H9 (cell line): ENCODE data around the gene SRGAP1. TPM values are rescaled to one million over a fixed set of nuclear protein-coding genes. Genes with fewer than 3 reads are reported as not detected.

Experiments used
- DNase-seq: peaks from one replicate; pipeline ENCODE4 v3.0.0-alpha.2; 2017
- H2AFZ ChIP-seq: one replicate; pipeline ENCODE4 v1.6.1; 2013; ENCODE audit warnings: mild to moderate bottlenecking, low read length, control low read depth, moderate library complexity
- H2AK5ac ChIP-seq: 2 replicates; pipeline ENCODE4 v1.6.1; 2013; ENCODE audit warnings: low read length, control low read depth, mixed read lengths; ENCODE audit not compliant: insufficient read length
- H2BK120ac ChIP-seq: one replicate; pipeline ENCODE4 v1.6.1; 2013; ENCODE audit warnings: low read depth, mild to moderate bottlenecking, low read length, control low read depth, inconsistent platforms; ENCODE audit not compliant: poor library complexity, severe bottlenecking
- H2BK12ac ChIP-seq: 2 replicates; pipeline ENCODE4 v1.6.1; 2013; ENCODE audit warnings: low read length, control low read depth, mixed read lengths, low read depth; ENCODE audit not compliant: insufficient read length
- H2BK15ac ChIP-seq: 2 replicates; pipeline ENCODE4 v1.6.1; 2013; ENCODE audit warnings: low read depth, low read length, control low read depth
- H2BK20ac ChIP-seq: one replicate; pipeline ENCODE4 v1.6.1; 2013; ENCODE audit warnings: low read depth, mild to moderate bottlenecking, low read length, control low read depth, inconsistent platforms; ENCODE audit not compliant: poor library complexity, severe bottlenecking
- H2BK5ac ChIP-seq: 2 replicates; pipeline ENCODE4 v1.6.1; 2013; ENCODE audit warnings: low read length, control low read depth, mixed read lengths; ENCODE audit not compliant: insufficient read length
- H3K14ac ChIP-seq: 2 replicates; pipeline ENCODE4 v1.6.1; 2013; ENCODE audit warnings: low read length, control low read depth; ENCODE audit not compliant: insufficient read depth
- H3K18ac ChIP-seq: 2 replicates; pipeline ENCODE4 v1.6.1; 2013; ENCODE audit warnings: low read depth, mild to moderate bottlenecking, mixed read lengths, low read length, control low read depth; ENCODE audit not compliant: insufficient read length
- H3K23ac ChIP-seq: 2 replicates; pipeline ENCODE4 v1.6.1; 2013; ENCODE audit warnings: low read length, control low read depth, mixed read lengths, low read depth; ENCODE audit not compliant: insufficient read length
- H3K23me2 ChIP-seq: 2 replicates; pipeline ENCODE4 v1.6.1; 2013; ENCODE audit warnings: low read depth, mild to moderate bottlenecking, mixed read lengths, low read length, control low read depth; ENCODE audit not compliant: insufficient read length, poor library complexity, severe bottlenecking
- H3K27ac ChIP-seq: 2 replicates; pipeline ENCODE4 v1.5.1; 2013; ENCODE audit warnings: low read length, control low read depth, mixed read lengths, low read depth; ENCODE audit not compliant: insufficient read length
- H3K27me3 ChIP-seq: 2 replicates; pipeline ENCODE4 v1.6.1; 2013; ENCODE audit warnings: low read length, control low read depth, inconsistent platforms; ENCODE audit not compliant: insufficient read depth
- H3K4ac ChIP-seq: 2 replicates; pipeline ENCODE4 v1.6.1; 2013; ENCODE audit warnings: low read depth, mild to moderate bottlenecking, control low read depth, inconsistent platforms, low read length, moderate library complexity
- H3K4me1 ChIP-seq: 2 replicates; pipeline ENCODE4 v1.6.1; 2013; ENCODE audit warnings: low read length, control low read depth, inconsistent platforms; ENCODE audit not compliant: insufficient read depth
- H3K4me2 ChIP-seq: 2 replicates; pipeline ENCODE4 v1.6.1; 2013; ENCODE audit warnings: low read length, control low read depth, mixed read lengths; ENCODE audit not compliant: insufficient read length, insufficient read depth
- H3K56ac ChIP-seq: 2 replicates; pipeline ENCODE4 v1.6.1; 2013; ENCODE audit warnings: low read depth, mild to moderate bottlenecking, mixed read lengths, low read length, control low read depth; ENCODE audit not compliant: insufficient read length
- H3K79me1 ChIP-seq: 2 replicates; pipeline ENCODE4 v1.6.1; 2013; ENCODE audit warnings: low read depth, mild to moderate bottlenecking, moderate library complexity, low read length, control low read depth, inconsistent platforms; ENCODE audit not compliant: insufficient read depth, poor library complexity, severe bottlenecking
- H3K79me2 ChIP-seq: 2 replicates; pipeline ENCODE4 v1.6.1; 2013; ENCODE audit warnings: low read length, control low read depth, inconsistent platforms; ENCODE audit not compliant: insufficient read depth
- H3K9ac ChIP-seq: 2 replicates; pipeline ENCODE4 v1.6.1; 2013; ENCODE audit warnings: low read length, control low read depth, mixed read lengths; ENCODE audit not compliant: insufficient read length; ENCODE audit errors: extremely low read depth
- H3K9me3 ChIP-seq: one replicate; pipeline ENCODE4 v1.6.1; 2013; ENCODE audit warnings: low read depth, low read length, inconsistent platforms; ENCODE audit not compliant: control insufficient read depth
- H3T11ph ChIP-seq: one replicate; pipeline ENCODE4 v1.6.1; 2013; ENCODE audit warnings: mild to moderate bottlenecking, low read length, control low read depth, inconsistent platforms
- H4K20me1 ChIP-seq: one replicate; pipeline ENCODE4 v1.6.1; 2013; ENCODE audit not compliant: control insufficient read depth, insufficient read length, insufficient read depth
- H4K5ac ChIP-seq: 2 replicates; pipeline ENCODE4 v1.6.1; 2013; ENCODE audit warnings: low read depth, mild to moderate bottlenecking, mixed read lengths, low read length, control low read depth; ENCODE audit not compliant: insufficient read length
- H4K8ac ChIP-seq: replicated peaks from 2 replicates; pipeline ENCODE4 v1.6.1; 2013; ENCODE audit warnings: low read length, control low read depth, mixed read lengths, low read depth; ENCODE audit not compliant: insufficient read length
- H4K91ac ChIP-seq: 2 replicates; pipeline ENCODE4 v1.6.1; 2013; ENCODE audit warnings: low read depth, mild to moderate bottlenecking, moderate library complexity, mixed read lengths, low read length, control low read depth; ENCODE audit not compliant: insufficient read length
- H3K27ac Mint-ChIP-seq, 3 experiments: 2 replicates in 2 of 3; 3 replicates in 1 of 3; pipeline ENCODE4 v1.8.0; 2020 to 2021; ENCODE audit warnings: mixed read lengths in 3 of 3, mild to moderate bottlenecking in 1 of 3, moderate library complexity in 1 of 3
- H3K27me3 Mint-ChIP-seq: 2 replicates; pipeline ENCODE4 v1.8.0; 2021; ENCODE audit warnings: low read depth, mild to moderate bottlenecking, moderate library complexity, mixed read lengths
- H3K36me3 Mint-ChIP-seq, 3 experiments: 2 replicates in 2 of 3; 3 replicates in 1 of 3; pipeline ENCODE4 v1.8.0; 2020 to 2021; ENCODE audit warnings: low read depth in 3 of 3, mixed read lengths in 3 of 3; ENCODE audit not compliant: insufficient read depth in 1 of 3
- H3K4me1 Mint-ChIP-seq, 2 experiments: 2 replicates each; pipeline ENCODE4 v1.8.0; 2020; ENCODE audit warnings: mixed read lengths in 2 of 2
- H3K4me3 Mint-ChIP-seq, 2 experiments: 2 replicates in 1 of 2; 3 replicates in 1 of 2; pipeline ENCODE4 v1.8.0; 2020 to 2021; ENCODE audit warnings: mild to moderate bottlenecking in 2 of 2, mixed read lengths in 2 of 2, moderate library complexity in 1 of 2
- H3K9me3 Mint-ChIP-seq, 2 experiments: 2 replicates in 1 of 2; 3 replicates in 1 of 2; pipeline ENCODE4 v1.8.0; 2020; ENCODE audit warnings: mild to moderate bottlenecking in 2 of 2, mixed read lengths in 2 of 2, moderate library complexity in 1 of 2
- CTCF ChIP-seq: fragments of 200-600 bp; sonication (generic); conservative IDR thresholded peaks from 3 replicates; pipeline ENCODE4 v1.8.0; 2021; ENCODE audit warnings: antibody characterized with exemption, mild to moderate bottlenecking
- WGBS: extraction: QIAGEN DNeasy Blood & Tissue Kit; methylation state at CpG from one replicate; pipeline ENCODE4 v1.1.7; 2013; ENCODE audit warnings: missing lambda C conversion rate, low lambda C conversion rate, mixed read lengths; ENCODE audit not compliant: insufficient read length; ENCODE audit errors: extremely low coverage; 5-methylcytosine and 5-hydroxymethylcytosine counted together
- total RNA-seq: library from RNA; stranded (reverse); gene quantifications from 2 replicates; pipeline ENCODE4 v1.2.1, GENCODE V29; 2021

SRGAP1 gene
- total RNA-seq, 1 experiment from 2014 or later = 4.8 TPM

GRCh38 chr12:63994704-63995103 is 150.2 kb downstream of the SRGAP1 start:
- Histone ChIP-seq H2AK5ac (no peak overlapping the region), H3K27me3 (no peaks in the 10 kb centered on the region; the same call in 1 of the 2 replicates), H4K8ac (no peak overlapping the region), H3K56ac (no peak overlapping the region), H3K27ac (no peak overlapping the region), H2BK20ac (no peak overlapping the region), H4K91ac (no peak overlapping the region), H3K4me1 (no peaks in the 10 kb centered on the region), H3K4me2 (no peak overlapping the region), H2BK15ac (no peak overlapping the region), H3K23ac (no peak overlapping the region), H3K14ac (no peak overlapping the region), H3K4ac (no peak overlapping the region), H4K5ac (no peak overlapping the region), H4K20me1 (no peaks in the 10 kb centered on the region), H3K9ac (no peak overlapping the region), H3K79me1 (no peaks in the 10 kb centered on the region), H2BK12ac (no peak overlapping the region), H2AFZ (no peak overlapping the region), H3T11ph (no peak overlapping the region), H3K23me2 (no peaks in the 10 kb centered on the region), H2BK120ac (no peak overlapping the region), H3K79me2 (no peaks in the 10 kb centered on the region), H3K9me3 (no peaks in the 10 kb centered on the region), H3K18ac (no peak overlapping the region), H2BK5ac (no peak overlapping the region)
- H3K9me3 Mint-ChIP-seq = no peaks in the 10 kb centered on the region
- H3K27me3 Mint-ChIP-seq = no peaks in the 10 kb centered on the region
- H3K27ac Mint-ChIP-seq = no peak overlapping the region
- WGBS = no CpG with 5 or more reads among the region's 2 CpGs
- H3K4me1 Mint-ChIP-seq = peaks cover 13 to 17% of the 10 kb centered on the region in 2 experiments
- no peak for TF ChIP-seq CTCF
- no peak overlapping the region for H3K4me3 Mint-ChIP-seq
- peaks cover 0 to 2% (median 2%) of the 10 kb centered on the region in 3 experiments; a peak in 3 of 7 replicates for H3K36me3 Mint-ChIP-seq
- no peak for DNase-seq
